ENCODE data around the gene ERAL1.

- TF ChIP-seq CTCF (IDR thresholded peaks at IDR 0.05) (no peak), EZH2 (IDR thresholded peaks at IDR 0.05; ENCODE audit: borderline replicate concordance, insufficient read depth, low read depth, low read length, poor library complexity, severe bottlenecking) (no peak)
Measured at GRCh38 chr17:28853295-28853694, 1.5 kb upstream of the ERAL1 start.
